SK-N-SH treated with all-trans-retinoic acid at 6 μM for 48 hours (cell line): ENCODE data around the gene PRLH.

ENCODE experiments used
- ATAC-seq: fragments of 200-7000 bp; cut with Tn5 transposase; 3 replicates; pipeline ENCODE4 v1.9.1; 2020; ENCODE audit warnings: mild to moderate bottlenecking, moderate library complexity
- ARNTL ChIP-seq: fragments of 450-650 bp; formaldehyde crosslinking; IDR thresholded peaks from 2 replicates; pipeline ENCODE4 v1.5.0; 2020; ENCODE audit warnings: low read depth, mild to moderate bottlenecking, moderate library complexity, borderline replicate concordance
- CSDC2 ChIP-seq: fragments of 250-450 bp; sonication (Bioruptor Pico); IDR thresholded peaks from 2 replicates; pipeline ENCODE4 v1.5.0; 2020; ENCODE audit warnings: mild to moderate bottlenecking, moderate library complexity
- CSRNP3 ChIP-seq: fragments of 250-450 bp; sonication (Bioruptor Pico); IDR thresholded peaks from 2 replicates; pipeline ENCODE4 v1.5.1; 2021; ENCODE audit warnings: mild to moderate bottlenecking, moderate library complexity
- GLIS3 ChIP-seq: fragments of 250-450 bp; sonication (Bioruptor Pico); IDR thresholded peaks from 2 replicates; pipeline ENCODE4 v1.5.0; 2020; ENCODE audit warnings: mild to moderate bottlenecking, moderate library complexity
- ISL1 ChIP-seq: fragments of 250-450 bp; sonication (Bioruptor Pico); IDR thresholded peaks from 2 replicates; pipeline ENCODE4 v2.1.2; 2022; ENCODE audit warnings: mild to moderate bottlenecking, moderate library complexity
- OSR1 ChIP-seq: fragments of 250-450 bp; sonication (Bioruptor Pico); IDR thresholded peaks from 2 replicates; pipeline ENCODE4 v1.8.0; 2022; ENCODE audit warnings: moderate library complexity, mild to moderate bottlenecking, inconsistent platforms
- PATZ1 ChIP-seq: fragments of 250-450 bp; sonication (Bioruptor Pico); IDR thresholded peaks from 2 replicates; pipeline ENCODE4 v1.8.0; 2020; ENCODE audit warnings: mild to moderate bottlenecking, moderate library complexity, borderline replicate concordance
- POU6F1 ChIP-seq: fragments of 250-450 bp; sonication (Bioruptor Pico); IDR thresholded peaks from 2 replicates; pipeline ENCODE4 v1.8.0; 2021; ENCODE audit warnings: low read depth, mild to moderate bottlenecking, moderate library complexity, borderline replicate concordance
- PPARA ChIP-seq: fragments of 250-450 bp; sonication (Bioruptor Pico); IDR thresholded peaks from 2 replicates; pipeline ENCODE4 v1.5.0; 2020; ENCODE audit warnings: mild to moderate bottlenecking, borderline replicate concordance
- RARB ChIP-seq: fragments of 250-450 bp; sonication (Bioruptor Pico); IDR thresholded peaks from 2 replicates; pipeline ENCODE4 v1.8.0; 2021; ENCODE audit warnings: mild to moderate bottlenecking, moderate library complexity
- SNAI2 ChIP-seq: fragments of 250-450 bp; sonication (Bioruptor Pico); IDR thresholded peaks from 2 replicates; pipeline ENCODE4 v1.5.0; 2020; ENCODE audit warnings: mild to moderate bottlenecking, moderate library complexity
- TCF4 ChIP-seq: fragments of 250-450 bp; sonication (Bioruptor Pico); IDR thresholded peaks from 2 replicates; pipeline ENCODE4 v1.8.0; 2021; ENCODE audit warnings: mild to moderate bottlenecking, moderate library complexity, borderline replicate concordance
- TOX ChIP-seq: fragments of 250-450 bp; sonication (Bioruptor Pico); IDR thresholded peaks from 2 replicates; pipeline ENCODE4 v1.8.0; 2021; ENCODE audit warnings: mild to moderate bottlenecking, moderate library complexity, borderline replicate concordance
- TSHZ2 ChIP-seq: fragments of 250-450 bp; sonication (Bioruptor Pico); IDR thresholded peaks from 2 replicates; pipeline ENCODE4 v1.5.0; 2020; ENCODE audit warnings: mild to moderate bottlenecking, moderate library complexity
- ZC3H10 ChIP-seq: fragments of 250-450 bp; sonication (Bioruptor Pico); IDR thresholded peaks from 2 replicates; pipeline ENCODE4 v1.5.1; 2021; ENCODE audit warnings: mild to moderate bottlenecking, moderate library complexity
- ZFP3 ChIP-seq: fragments of 250-450 bp; sonication (Bioruptor Pico); IDR thresholded peaks from 2 replicates; pipeline ENCODE4 v1.5.0; 2020; ENCODE audit warnings: mild to moderate bottlenecking, moderate library complexity
- ZFP30 ChIP-seq: fragments of 450-650 bp; formaldehyde crosslinking; IDR thresholded peaks from 2 replicates; pipeline ENCODE4 v1.5.0; 2022; ENCODE audit warnings: mild to moderate bottlenecking, moderate library complexity
- ZNF565 ChIP-seq: fragments of 450-650 bp; formaldehyde crosslinking; conservative IDR thresholded peaks from 2 replicates; pipeline ENCODE4 v1.5.0; 2020; ENCODE audit warnings: low read depth, mild to moderate bottlenecking, moderate library complexity
- ZNF70 ChIP-seq: fragments of 450-650 bp; formaldehyde crosslinking; IDR thresholded peaks from 2 replicates; pipeline ENCODE4 v1.5.0; 2020; ENCODE audit warnings: mild to moderate bottlenecking, moderate library complexity

Gene PRLH

GRCh38 chr2:237568121-237568660 is 1.8 kb downstream of the PRLH start:
- TF ChIP-seq ZC3H10 (CRISPR knock-in tag) (no peak), ZFP3 (CRISPR knock-in tag) (no peak), OSR1 (CRISPR knock-in tag) (no peak), PPARA (no peak), GLIS3 (CRISPR knock-in tag) (no peak), CSDC2 (no peak), TOX (CRISPR knock-in tag) (no peak), ISL1 (CRISPR knock-in tag) (no peak), PATZ1 (CRISPR knock-in tag) (no peak), POU6F1 (no peak)
- ATAC-seq: no peak

GRCh38 chr2:237569041-237569440 is 2.7 kb downstream of the PRLH start:
- ATAC-seq: no peak

GRCh38 chr2:237569896-237570295 is 3.5 kb downstream of the PRLH start:
- TF ChIP-seq PATZ1 (CRISPR knock-in tag) (no peak), ZNF565 (no peak), RARB (CRISPR knock-in tag) (no peak), ISL1 (CRISPR knock-in tag) (no peak), CSRNP3 (CRISPR knock-in tag) (no peak), ARNTL (CRISPR knock-in tag) (no peak), ZNF70 (CRISPR knock-in tag) (no peak)
- TF ChIP-seq, all 23 proteins: peak for 0
- no peak for ATAC-seq

More at GRCh38 chr2:237569041-237569440, 2.7 kb downstream of the PRLH start:
- TF ChIP-seq POU6F1: no peak
- TF ChIP-seq ZFP30 (CRISPR knock-in tag): no peak
- TF ChIP-seq ISL1 (CRISPR knock-in tag): no peak
- TF ChIP-seq PPARA: no peak
- TF ChIP-seq ZFP3 (CRISPR knock-in tag): no peak
- no peak for TF ChIP-seq ARNTL (CRISPR knock-in tag)

- ATAC-seq: no peak
- TF ChIP-seq ZNF70 (CRISPR knock-in tag) (no peak), PATZ1 (CRISPR knock-in tag) (no peak), GLIS3 (CRISPR knock-in tag) (no peak), TSHZ2 (CRISPR knock-in tag) (no peak), POU6F1 (no peak), ZFP30 (CRISPR knock-in tag) (no peak), SNAI2 (CRISPR knock-in tag) (no peak), ZC3H10 (CRISPR knock-in tag) (no peak), TOX (CRISPR knock-in tag) (no peak), ZFP3 (CRISPR knock-in tag) (no peak), PPARA (no peak), TCF4 (CRISPR knock-in tag) (no peak)
Observed at GRCh38 chr2:237570776-237571335, 4.5 kb downstream of the PRLH start.
